ENCODE data around the gene PARL.

DNA sequence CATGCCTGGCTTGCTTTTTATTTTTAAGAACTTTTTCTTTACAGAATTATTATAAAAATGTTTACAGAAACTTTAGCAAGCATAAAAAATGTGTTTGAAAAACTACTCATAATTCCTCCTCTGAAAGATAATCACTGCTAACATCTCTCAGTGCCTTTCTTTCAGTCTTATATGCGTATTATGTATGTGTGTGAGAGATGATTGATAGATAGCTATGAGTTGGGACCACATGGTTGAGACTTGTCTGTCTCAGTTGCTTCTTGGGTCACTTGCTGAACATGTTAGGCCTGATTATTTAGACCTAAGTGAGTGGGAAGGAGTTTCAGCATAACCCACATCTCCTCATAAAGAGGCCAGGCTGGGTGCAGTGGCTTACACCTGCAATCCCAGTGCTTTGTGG, 70.4 kb downstream of the PARL start:
- TF ChIP-seq, protein P1, sequence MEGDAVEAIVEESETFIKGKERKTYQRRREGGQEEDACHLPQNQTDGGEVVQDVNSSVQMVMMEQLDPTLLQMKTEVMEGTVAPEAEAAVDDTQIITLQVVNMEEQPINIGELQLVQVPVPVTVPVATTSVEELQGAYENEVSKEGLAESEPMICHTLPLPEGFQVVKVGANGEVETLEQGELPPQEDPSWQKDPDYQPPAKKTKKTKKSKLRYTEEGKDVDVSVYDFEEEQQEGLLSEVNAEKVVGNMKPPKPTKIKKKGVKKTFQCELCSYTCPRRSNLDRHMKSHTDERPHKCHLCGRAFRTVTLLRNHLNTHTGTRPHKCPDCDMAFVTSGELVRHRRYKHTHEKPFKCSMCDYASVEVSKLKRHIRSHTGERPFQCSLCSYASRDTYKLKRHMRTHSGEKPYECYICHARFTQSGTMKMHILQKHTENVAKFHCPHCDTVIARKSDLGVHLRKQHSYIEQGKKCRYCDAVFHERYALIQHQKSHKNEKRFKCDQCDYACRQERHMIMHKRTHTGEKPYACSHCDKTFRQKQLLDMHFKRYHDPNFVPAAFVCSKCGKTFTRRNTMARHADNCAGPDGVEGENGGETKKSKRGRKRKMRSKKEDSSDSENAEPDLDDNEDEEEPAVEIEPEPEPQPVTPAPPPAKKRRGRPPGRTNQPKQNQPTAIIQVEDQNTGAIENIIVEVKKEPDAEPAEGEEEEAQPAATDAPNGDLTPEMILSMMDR (IDR thresholded peaks at IDR 0.05), result no peak
- TF ChIP-seq EP300 (IDR thresholded peaks at IDR 0.05) (no peak), POLR2A (IDR thresholded peaks at IDR 0.05) (no peak)

Data from tibial nerve (tissue), 4 donors.